Jurkat, Clone E6-1 (cell line): ENCODE data around the gene CCSAP.
"Not testable (repeated sequence)": the region's sequence is repeated elsewhere in the genome, so short reads cannot be mapped to it uniquely, and the experiment has no call there.

ENCODE experiments used
- DNase-seq: peaks from one replicate; pipeline ENCODE4 v3.0.0-alpha.2; 2011; ENCODE audit warnings: low read depth, low spot score
- H3K4me3 ChIP-seq: 2 replicates; pipeline ENCODE4 v1.5.1; 2011; ENCODE audit warnings: mild to moderate bottlenecking, low read length, control low read depth, moderate library complexity

CCSAP gene

DNA sequence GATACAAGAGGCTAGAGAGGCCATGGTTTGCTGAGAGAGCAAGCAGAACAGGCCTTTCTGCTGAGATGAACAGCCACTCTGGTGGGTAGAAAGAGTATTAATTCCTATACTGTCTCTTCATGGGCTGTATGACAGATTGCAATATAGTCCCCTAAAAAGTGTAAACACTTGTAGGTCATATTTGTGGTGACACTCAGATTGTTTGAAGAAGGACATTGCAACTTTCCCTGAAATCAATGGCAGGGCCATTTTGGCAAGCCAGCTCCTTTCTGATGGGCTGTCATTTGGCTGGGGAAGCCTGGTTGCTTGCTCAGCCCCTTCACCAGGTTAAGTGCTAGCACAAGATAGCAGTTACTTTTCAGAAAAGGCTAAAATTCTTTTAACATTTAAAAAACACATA is 44.4 kb downstream of the CCSAP start:
- H3K4me3 ChIP-seq: no peak overlapping the region
- DNase-seq: no peak

- DNase-seq: no peak
- H3K4me3 ChIP-seq: no peak overlapping the region
Observed at GRCh38 chr1:229297746-229298145, 45.1 kb downstream of the CCSAP start.

- DNase-seq: no peak
- H3K4me3 ChIP-seq: no peak overlapping the region
Observed at GRCh38 chr1:229296541-229296941, 46.3 kb downstream of the CCSAP start.

DNA sequence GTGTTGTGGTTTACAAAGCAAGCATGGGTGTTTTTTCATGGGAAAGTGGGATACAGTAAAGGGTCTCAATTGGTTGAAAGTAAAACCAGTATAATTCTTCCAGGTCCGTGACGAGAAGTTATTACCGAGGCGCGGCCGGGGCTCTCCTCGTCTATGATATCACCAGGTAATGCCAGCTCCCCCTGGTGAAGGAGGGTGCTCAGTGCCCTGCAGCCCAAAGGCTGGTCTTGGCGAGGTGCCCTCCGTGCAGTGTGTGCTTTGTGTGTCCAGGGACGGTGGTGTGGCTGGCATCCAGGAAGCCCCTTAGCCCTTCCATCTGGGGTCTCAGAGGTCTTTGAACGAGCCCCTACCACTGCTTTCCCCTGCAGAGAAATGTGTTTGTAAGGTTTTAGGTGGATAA is 47.1 kb downstream of the CCSAP start:
- no peak overlapping the region for H3K4me3 ChIP-seq
- DNase-seq: no peak

- no peak for DNase-seq
- no peak overlapping the region for H3K4me3 ChIP-seq
Observed at GRCh38 chr1:229293528-229294204, 49.2 kb downstream of the CCSAP start.

DNA sequence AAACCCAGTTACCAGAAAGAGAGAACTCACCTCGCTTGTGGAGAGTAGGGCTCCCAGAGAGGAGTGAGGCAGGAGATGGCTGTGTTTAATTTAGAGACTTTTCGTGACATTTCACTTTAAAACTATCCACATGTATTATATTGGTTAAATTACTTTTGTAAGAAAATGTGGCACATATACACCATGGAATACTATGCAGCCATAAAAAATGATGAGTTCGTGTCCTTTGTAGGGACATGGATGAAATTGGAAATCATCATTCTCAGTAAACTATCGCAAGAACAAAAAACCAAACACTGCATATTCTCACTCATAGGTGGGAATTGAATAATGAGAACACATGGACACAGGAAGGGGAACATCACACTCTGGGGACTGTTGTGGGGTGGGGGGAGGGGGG is 51.2 kb downstream of the CCSAP start:
- DNase-seq: not testable (repeated sequence)

GRCh38 chr1:229288516-229288915 is 54.3 kb downstream of the CCSAP start:
- no peak for DNase-seq
- H3K4me3 ChIP-seq: no peak overlapping the region

More for the DNA sequence above, 51.2 kb downstream of the CCSAP start:
- not testable (repeated sequence) for H3K4me3 ChIP-seq

GRCh38 chr1:229287267-229287666 is 55.6 kb downstream of the CCSAP start:
- DNase-seq: no peak
- H3K4me3 ChIP-seq: no peak overlapping the region

DNA sequence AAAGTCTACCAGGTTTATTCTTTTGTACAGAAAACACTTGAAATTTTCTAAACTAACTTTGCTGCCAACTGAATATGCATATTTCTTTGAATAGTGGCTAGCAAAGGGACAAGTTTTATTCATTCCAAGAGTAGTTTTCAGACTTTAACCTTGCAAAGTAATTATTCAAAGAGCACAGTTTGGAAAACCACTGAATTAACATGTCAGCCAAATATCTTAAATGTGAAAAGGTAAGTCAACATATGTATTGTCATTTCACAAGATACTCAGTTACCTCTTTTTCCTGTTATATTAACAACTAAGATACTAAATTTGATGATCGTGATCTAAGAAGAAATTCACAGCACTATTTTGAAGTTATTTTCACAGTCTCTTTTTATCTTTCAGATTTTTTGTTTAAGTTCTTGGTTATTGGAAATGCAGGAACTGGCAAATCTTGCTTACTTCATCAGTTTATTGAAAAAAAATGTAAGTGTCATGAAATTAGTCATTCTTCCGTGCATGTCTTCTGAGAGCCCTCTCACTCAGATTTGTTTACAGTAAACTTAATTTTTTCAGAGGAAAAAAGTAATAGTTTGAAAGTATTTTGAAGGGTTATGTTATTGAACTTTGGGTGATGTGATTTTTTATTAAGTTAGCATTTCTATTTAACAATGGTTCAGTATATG is 56.6 kb downstream of the CCSAP start:
- DNase-seq: no peak
- no peak overlapping the region for H3K4me3 ChIP-seq

- DNase-seq: no peak
- no peak overlapping the region for H3K4me3 ChIP-seq
Observed at GRCh38 chr1:229285440-229285839, 57.4 kb downstream of the CCSAP start.

DNA sequence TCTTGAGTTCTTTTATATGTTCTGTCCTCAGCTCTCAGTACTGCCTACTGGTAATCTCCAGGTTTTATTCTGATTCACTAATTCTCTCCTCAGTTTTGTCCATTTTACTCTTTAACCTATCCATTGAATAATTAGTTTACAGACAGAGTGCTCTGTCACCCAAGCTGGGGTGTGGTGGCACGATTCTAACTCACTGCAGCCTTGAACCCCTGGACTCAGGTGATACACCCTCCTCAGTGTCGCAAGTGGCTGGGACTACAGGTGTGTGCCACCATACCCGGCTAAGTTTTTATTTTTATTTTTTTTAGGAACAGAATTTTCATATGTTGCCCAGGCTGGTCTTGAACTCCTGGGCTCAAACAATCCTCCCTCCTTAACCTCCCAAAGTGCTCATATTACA is 58.0 kb downstream of the CCSAP start:
- no peak for DNase-seq
- no peak overlapping the region for H3K4me3 ChIP-seq

DNA sequence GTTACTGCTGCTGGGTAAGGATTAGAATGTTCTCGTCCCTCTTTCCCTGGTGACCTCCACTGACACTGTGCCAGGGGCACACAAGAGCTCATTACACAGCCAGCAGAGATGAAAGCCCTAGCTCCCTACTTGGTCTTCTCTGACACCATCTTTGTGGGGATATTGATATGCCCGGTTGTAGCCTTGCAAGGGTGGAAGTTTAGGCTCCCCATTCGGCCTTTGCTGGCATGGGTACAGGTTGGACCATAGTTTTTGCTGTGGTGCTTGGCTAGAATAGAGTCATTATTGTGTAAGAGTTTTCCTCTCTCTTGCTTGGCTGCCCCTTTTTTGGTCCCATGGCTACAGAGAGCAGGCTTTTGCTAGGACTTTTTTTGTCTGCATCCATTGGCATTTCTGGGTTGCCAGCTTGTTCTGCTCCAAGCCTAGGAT is 59.6 kb downstream of the CCSAP start:
- H3K4me3 ChIP-seq: no peak overlapping the region

GRCh38 chr1:229282295-229282823 is 60.5 kb downstream of the CCSAP start:
- no peak for DNase-seq
- no peak overlapping the region for H3K4me3 ChIP-seq

More for the DNA sequence above, 59.6 kb downstream of the CCSAP start:
- DNase-seq: no peak

DNA sequence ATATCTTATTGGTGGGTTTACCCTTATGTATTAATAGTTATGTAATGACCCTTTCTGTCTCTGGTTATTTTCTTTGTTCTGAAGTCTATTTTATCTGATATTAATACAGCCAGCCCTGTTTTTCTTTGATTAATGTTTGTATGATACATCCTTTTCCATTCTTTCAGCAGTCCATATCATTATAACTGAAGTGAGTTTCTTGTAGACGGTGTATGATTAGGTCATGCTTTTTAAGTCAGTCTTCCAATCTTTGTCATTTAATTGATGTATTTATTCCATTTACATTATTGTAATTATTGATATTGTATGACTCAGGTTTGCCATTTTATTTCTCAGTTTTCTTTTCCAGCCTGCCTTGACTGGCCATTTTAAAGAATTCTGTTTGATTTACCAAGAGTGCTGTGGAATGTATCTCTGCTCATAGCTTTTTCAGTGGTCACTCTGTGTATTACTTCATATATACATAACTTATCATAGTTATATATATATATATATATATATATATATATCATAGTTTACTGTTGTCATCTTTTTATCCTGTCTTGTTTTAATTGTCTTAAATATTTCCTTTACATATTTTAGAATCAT is 61.4 kb downstream of the CCSAP start:
- no peak overlapping the region for H3K4me3 ChIP-seq
- no peak for DNase-seq

GRCh38 chr1:229280921-229281320 is 61.9 kb downstream of the CCSAP start:
- no peak overlapping the region for H3K4me3 ChIP-seq
- DNase-seq: no peak

GRCh38 chr1:229280037-229280828 is 62.6 kb downstream of the CCSAP start:
- no peak overlapping the region for H3K4me3 ChIP-seq
- DNase-seq: no peak

DNA sequence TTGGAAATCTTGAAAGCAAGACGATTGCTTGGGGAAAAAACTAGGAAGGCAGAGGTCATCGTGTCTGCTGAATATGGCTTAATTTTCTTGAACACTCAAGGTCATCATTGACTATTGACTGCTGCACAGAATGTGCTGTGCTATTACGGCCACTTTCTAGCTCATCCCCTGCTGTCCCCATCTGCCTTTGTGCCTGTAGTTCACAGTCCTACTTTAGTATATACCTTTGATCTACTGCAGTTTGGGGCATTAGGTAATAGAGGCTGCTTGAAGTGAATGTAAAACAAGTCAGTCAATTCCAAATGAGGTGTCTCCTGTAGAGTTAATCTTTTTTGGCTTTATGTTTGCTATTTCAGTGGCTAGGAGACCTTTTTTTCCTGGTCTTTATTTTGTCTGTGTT is 63.6 kb downstream of the CCSAP start:
- no peak overlapping the region for H3K4me3 ChIP-seq
- DNase-seq: no peak

GRCh38 chr1:229278120-229278741 is 64.6 kb downstream of the CCSAP start:
- no peak for DNase-seq
- no peak overlapping the region for H3K4me3 ChIP-seq

DNA sequence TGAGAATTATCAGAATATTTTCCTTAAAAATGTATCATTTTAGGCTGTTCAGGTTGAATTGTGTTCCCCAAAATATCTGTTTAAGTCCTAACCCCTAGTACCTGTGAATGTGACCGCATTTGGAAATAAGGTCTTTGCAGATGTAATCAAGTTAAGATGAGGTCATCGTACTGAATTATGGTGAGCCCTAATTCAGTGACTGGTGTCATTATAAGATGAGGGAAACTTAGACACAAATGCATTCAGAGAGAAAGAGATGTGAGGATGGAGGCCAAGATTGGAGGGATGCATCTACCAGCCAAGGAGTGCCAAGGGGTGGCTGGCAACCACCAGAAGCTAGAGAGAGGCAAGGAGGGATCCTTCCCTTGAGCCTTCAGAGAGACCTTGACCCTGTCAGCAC is 67.8 kb downstream of the CCSAP start:
- no peak for DNase-seq
- no peak overlapping the region for H3K4me3 ChIP-seq
